GM12873 (cell line): Measurements from ENCODE around the gene SULT2A1.

Experiments
- TF ChIP-seq, protein P1 (sequence below): IDR thresholded peaks from 2 replicates; pipeline ENCODE4 v1.5.1; 2012; ENCODE audit warnings: low read depth, mild to moderate bottlenecking, moderate library complexity, low read length, control low read depth; ENCODE audit not compliant: insufficient read depth; ENCODE audit errors: missing control alignments

Gene SULT2A1

DNA sequence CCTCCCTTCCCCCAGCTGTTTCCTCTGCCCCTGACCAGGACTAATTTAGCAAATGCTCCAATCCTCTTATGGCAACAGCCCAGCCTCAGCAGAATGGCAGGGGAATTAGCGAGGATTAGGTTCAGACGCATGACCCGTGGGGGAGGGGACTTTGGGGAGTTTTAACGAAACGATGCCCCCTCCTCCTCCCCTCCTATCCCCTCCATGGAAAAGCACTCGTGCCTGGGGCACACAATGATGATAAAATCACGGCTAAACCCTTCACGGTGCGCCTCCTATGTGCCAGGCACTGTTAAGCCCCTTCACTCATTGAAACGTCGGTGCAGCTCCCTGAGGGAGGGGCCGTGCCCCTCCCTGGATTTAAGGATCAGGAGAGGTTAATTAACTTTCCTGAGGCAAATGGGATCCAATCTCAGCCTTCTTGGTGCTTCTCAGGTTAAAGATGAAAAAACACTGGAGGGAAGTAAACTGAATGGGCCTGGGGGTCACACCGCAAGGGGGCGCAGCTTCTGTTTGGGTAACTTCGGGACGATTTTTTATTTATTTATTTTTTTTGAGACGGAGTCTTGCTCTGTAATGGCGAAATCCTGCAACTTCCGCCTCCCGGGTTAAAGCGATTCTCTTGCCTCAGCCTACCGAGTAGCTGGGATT, 37.2 kb downstream of the SULT2A1 start:
- TF ChIP-seq, protein P1, sequence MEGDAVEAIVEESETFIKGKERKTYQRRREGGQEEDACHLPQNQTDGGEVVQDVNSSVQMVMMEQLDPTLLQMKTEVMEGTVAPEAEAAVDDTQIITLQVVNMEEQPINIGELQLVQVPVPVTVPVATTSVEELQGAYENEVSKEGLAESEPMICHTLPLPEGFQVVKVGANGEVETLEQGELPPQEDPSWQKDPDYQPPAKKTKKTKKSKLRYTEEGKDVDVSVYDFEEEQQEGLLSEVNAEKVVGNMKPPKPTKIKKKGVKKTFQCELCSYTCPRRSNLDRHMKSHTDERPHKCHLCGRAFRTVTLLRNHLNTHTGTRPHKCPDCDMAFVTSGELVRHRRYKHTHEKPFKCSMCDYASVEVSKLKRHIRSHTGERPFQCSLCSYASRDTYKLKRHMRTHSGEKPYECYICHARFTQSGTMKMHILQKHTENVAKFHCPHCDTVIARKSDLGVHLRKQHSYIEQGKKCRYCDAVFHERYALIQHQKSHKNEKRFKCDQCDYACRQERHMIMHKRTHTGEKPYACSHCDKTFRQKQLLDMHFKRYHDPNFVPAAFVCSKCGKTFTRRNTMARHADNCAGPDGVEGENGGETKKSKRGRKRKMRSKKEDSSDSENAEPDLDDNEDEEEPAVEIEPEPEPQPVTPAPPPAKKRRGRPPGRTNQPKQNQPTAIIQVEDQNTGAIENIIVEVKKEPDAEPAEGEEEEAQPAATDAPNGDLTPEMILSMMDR: peak; percentile 29

DNA sequence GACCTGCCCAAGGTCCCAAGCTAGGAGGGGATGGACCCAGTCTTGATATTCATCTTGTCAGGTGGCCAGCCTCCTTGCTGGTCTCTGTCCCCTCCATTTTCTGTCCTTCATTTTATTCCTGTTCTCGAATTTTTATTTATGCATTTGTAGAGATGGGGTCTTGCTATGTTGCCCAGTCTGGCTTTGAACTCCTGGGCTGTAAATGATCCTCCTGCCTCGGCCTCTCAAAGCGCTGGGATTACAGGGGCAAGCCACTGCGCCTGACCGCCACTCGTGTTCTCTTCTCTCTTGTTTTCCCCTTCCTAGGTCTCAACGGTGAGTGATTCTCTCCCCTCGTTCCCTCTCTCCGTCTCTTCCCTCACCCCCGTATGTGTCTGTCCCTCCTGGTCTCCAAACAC, 37.7 kb downstream of the SULT2A1 start:
- TF ChIP-seq, protein P1: no peak

GRCh38 chr19:47842941-47843340, 43.2 kb downstream of the SULT2A1 start:
- TF ChIP-seq, protein P1: no peak

DNA sequence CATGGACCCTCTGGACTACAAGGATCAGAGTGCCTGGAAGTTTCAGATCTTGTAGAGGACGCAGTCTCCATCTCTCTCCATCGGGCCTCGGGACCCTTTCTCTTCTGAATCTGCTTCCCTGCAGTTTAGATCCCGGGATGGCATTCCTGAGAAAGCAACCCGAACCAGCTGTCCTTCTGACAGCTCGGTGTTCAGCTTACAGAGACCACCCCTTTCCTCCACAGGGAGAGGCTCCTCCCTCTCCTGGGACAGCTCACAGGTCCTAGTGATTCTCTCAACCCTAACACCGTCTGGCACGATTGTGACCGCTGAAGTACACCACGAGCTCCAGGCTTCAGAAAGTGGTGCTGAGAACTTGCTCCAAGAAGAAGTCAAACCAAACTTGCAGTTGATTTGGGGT, 46.2 kb downstream of the SULT2A1 start:
- TF ChIP-seq, protein P1: no peak

GRCh38 chr19:47839411-47839810, 46.7 kb downstream of the SULT2A1 start:
- TF ChIP-seq, protein P1: no peak

GRCh38 chr19:47836038-47836437, 50.1 kb downstream of the SULT2A1 start:
- TF ChIP-seq, protein P1: no peak

- TF ChIP-seq, protein P1: peak; percentile 3
Observed at GRCh38 chr19:47832723-47833122, 53.4 kb downstream of the SULT2A1 start.
